K562 (cell line): ENCODE measurements around the gene OPA1.

ENCODE experiments used
- CBFA2T2 ChIP-seq: fragments of 450-650 bp; conservative IDR thresholded peaks from 2 replicates; pipeline ENCODE4 v1.6.1; 2017; ENCODE audit warnings: mild to moderate bottlenecking
- DNMT1 ChIP-seq: fragments of 450-650 bp; IDR thresholded peaks from 2 replicates; pipeline ENCODE4 v1.6.1; 2016; ENCODE audit warnings: antibody characterized with exemption, mild to moderate bottlenecking
- ETV6 ChIP-seq, 3 experiments: fragments of 150-350 bp in 1 of 3; sonication (generic) in 1 of 3; formaldehyde crosslinking in 1 of 3; IDR thresholded peaks; 2 replicates each; pipeline versions ENCODE4 v1.6.1 to v1.8.0; 2014 to 2022; ENCODE audit warnings: borderline replicate concordance in 2 of 3, low read depth in 2 of 3, antibody characterized with exemption in 1 of 3, low read length in 1 of 3, mild to moderate bottlenecking in 1 of 3, missing genetic modification reagents in 1 of 3
- EZH2 ChIP-seq: IDR thresholded peaks from 2 replicates; pipeline ENCODE4 v1.6.1; 2012; ENCODE audit warnings: low read depth, mild to moderate bottlenecking, inconsistent platforms, low read length, borderline replicate concordance
- KDM1A ChIP-seq, 2 experiments: fragments of 450-650 bp; IDR thresholded peaks; 2 replicates each; pipeline ENCODE4 v1.6.1; 2016; ENCODE audit warnings: mild to moderate bottlenecking in 2 of 2
- NFIX ChIP-seq: fragments of 250-450 bp; sonication (Bioruptor Pico); IDR thresholded peaks from 2 replicates; pipeline ENCODE4 v1.4.0; 2020; ENCODE audit warnings: low read depth, mild to moderate bottlenecking, moderate library complexity
- POLR2A ChIP-seq: fragments of 450-650 bp; conservative IDR thresholded peaks from 2 replicates; pipeline ENCODE4 v1.6.1; 2016
- RB1 ChIP-seq: fragments of 450-650 bp; IDR thresholded peaks from 2 replicates; pipeline ENCODE4 v1.6.1; 2017; ENCODE audit warnings: low read depth, mild to moderate bottlenecking
- TF ChIP-seq, protein P1 (sequence below): sonication (generic); formaldehyde crosslinking; IDR thresholded peaks from 2 replicates; pipeline ENCODE4 v1.8.0; 2022; ENCODE audit warnings: mild to moderate bottlenecking, missing genetic modification reagents
- TF ChIP-seq, protein P2 (sequence below), 2 experiments: fragments of 200-800 bp in 1 of 2; sonication (Bioruptor generic) in 1 of 2; sonication (generic) in 1 of 2; formaldehyde crosslinking in 1 of 2; IDR thresholded peaks in 1 of 2; conservative IDR thresholded peaks in 1 of 2; 2 replicates each; pipeline versions ENCODE4 v1.5.0 to v1.6.1; 2016 to 2020; ENCODE audit warnings: missing compliant biosample characterization in 1 of 2, missing genetic modification characterization in 1 of 2, missing genetic modification reagents in 1 of 2
- TF ChIP-seq, protein P3 (sequence below): sonication (generic); formaldehyde crosslinking; IDR thresholded peaks from 2 replicates; pipeline ENCODE4 v1.8.1; 2023; ENCODE audit warnings: missing genetic modification reagents, mild to moderate bottlenecking, borderline replicate concordance
- TF ChIP-seq, protein P4 (sequence below): sonication (generic); formaldehyde crosslinking; IDR thresholded peaks from 2 replicates; pipeline ENCODE4 v1.8.1; 2023; ENCODE audit warnings: mild to moderate bottlenecking, missing genetic modification reagents, moderate library complexity

DNA sequence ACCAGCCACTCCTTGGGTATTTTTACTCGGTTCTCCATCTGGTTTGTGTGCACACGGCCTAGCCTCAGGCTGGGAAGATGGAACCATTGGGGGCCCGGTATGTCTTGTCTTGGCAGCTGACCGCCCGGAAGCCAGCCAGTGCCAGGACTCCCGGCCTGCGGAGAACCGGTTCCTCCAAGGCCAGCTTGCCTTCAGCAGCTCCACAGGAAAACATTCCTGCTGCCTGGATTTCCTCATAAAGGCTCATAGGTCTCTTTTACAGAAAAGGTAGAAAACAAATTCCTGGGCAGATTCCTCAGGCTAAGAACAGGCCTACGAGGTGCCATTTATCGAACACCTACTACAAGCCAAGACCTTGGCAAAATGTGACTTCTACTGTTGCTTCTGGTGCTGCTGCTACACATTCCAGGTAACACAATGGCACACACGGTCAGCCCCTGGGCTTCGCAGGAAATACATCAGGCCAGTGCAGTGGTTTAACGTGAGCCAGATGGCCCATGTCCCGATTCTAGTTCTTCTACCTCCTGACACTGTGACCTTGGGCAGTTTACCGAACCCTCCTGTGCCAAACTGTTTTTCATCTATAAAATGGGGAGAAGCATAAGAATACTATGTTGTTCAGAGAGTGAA, 141.8 kb downstream of the OPA1 start:
- TF ChIP-seq, protein P1, sequence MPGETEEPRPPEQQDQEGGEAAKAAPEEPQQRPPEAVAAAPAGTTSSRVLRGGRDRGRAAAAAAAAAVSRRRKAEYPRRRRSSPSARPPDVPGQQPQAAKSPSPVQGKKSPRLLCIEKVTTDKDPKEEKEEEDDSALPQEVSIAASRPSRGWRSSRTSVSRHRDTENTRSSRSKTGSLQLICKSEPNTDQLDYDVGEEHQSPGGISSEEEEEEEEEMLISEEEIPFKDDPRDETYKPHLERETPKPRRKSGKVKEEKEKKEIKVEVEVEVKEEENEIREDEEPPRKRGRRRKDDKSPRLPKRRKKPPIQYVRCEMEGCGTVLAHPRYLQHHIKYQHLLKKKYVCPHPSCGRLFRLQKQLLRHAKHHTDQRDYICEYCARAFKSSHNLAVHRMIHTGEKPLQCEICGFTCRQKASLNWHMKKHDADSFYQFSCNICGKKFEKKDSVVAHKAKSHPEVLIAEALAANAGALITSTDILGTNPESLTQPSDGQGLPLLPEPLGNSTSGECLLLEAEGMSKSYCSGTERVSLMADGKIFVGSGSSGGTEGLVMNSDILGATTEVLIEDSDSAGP (CRISPR knock-in tag): no peak
- TF ChIP-seq NFIX (CRISPR knock-in tag) (no peak), POLR2A (no peak), CBFA2T2 (no peak), RB1 (no peak), KDM1A (IDR thresholded peaks at IDR 0.05) (no peak), ETV6 (IDR thresholded peaks at IDR 0.05; ENCODE audit: borderline replicate concordance in 1 of 2, low read depth in 2 of 2, low read length in 1 of 2) (no peak), ETV6 (CRISPR knock-in tag; IDR thresholded peaks at IDR 0.05; ENCODE audit: borderline replicate concordance) (no peak), DNMT1 (no peak), EZH2 (no peak)
- TF ChIP-seq, protein P2, sequence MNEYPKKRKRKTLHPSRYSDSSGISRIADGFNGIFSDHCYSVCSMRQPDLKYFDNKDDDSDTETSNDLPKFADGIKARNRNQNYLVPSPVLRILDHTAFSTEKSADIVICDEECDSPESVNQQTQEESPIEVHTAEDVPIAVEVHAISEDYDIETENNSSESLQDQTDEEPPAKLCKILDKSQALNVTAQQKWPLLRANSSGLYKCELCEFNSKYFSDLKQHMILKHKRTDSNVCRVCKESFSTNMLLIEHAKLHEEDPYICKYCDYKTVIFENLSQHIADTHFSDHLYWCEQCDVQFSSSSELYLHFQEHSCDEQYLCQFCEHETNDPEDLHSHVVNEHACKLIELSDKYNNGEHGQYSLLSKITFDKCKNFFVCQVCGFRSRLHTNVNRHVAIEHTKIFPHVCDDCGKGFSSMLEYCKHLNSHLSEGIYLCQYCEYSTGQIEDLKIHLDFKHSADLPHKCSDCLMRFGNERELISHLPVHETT (CRISPR knock-in tag; conservative IDR thresholded peaks at IDR 0.05 in 1 of 2, IDR thresholded peaks at IDR 0.05 in 1 of 2): no peak
- TF ChIP-seq, protein P3, sequence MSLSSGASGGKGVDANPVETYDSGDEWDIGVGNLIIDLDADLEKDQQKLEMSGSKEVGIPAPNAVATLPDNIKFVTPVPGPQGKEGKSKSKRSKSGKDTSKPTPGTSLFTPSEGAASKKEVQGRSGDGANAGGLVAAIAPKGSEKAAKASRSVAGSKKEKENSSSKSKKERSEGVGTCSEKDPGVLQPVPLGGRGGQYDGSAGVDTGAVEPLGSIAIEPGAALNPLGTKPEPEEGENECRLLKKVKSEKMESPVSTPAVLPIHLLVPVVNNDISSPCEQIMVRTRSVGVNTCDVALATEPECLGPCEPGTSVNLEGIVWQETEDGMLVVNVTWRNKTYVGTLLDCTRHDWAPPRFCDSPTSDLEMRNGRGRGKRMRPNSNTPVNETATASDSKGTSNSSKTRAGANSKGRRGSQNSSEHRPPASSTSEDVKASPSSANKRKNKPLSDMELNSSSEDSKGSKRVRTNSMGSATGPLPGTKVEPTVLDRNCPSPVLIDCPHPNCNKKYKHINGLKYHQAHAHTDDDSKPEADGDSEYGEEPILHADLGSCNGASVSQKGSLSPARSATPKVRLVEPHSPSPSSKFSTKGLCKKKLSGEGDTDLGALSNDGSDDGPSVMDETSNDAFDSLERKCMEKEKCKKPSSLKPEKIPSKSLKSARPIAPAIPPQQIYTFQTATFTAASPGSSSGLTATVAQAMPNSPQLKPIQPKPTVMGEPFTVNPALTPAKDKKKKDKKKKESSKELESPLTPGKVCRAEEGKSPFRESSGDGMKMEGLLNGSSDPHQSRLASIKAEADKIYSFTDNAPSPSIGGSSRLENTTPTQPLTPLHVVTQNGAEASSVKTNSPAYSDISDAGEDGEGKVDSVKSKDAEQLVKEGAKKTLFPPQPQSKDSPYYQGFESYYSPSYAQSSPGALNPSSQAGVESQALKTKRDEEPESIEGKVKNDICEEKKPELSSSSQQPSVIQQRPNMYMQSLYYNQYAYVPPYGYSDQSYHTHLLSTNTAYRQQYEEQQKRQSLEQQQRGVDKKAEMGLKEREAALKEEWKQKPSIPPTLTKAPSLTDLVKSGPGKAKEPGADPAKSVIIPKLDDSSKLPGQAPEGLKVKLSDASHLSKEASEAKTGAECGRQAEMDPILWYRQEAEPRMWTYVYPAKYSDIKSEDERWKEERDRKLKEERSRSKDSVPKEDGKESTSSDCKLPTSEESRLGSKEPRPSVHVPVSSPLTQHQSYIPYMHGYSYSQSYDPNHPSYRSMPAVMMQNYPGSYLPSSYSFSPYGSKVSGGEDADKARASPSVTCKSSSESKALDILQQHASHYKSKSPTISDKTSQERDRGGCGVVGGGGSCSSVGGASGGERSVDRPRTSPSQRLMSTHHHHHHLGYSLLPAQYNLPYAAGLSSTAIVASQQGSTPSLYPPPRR (CRISPR knock-in tag): no peak
- TF ChIP-seq, protein P4, sequence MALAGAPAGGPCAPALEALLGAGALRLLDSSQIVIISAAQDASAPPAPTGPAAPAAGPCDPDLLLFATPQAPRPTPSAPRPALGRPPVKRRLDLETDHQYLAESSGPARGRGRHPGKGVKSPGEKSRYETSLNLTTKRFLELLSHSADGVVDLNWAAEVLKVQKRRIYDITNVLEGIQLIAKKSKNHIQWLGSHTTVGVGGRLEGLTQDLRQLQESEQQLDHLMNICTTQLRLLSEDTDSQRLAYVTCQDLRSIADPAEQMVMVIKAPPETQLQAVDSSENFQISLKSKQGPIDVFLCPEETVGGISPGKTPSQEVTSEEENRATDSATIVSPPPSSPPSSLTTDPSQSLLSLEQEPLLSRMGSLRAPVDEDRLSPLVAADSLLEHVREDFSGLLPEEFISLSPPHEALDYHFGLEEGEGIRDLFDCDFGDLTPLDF (CRISPR knock-in tag): no peak
